Astrocyte of the spinal cord (primary cell): ENCODE data around the gene SLC30A2.

ENCODE experiments used
- DNase-seq: peaks from one replicate; pipeline ENCODE4 v3.0.0; 2011; ENCODE audit warnings: low read depth, low spot score
- H3K4me3 ChIP-seq: 2 replicates; pipeline ENCODE4 v1.5.1; 2011; ENCODE audit warnings: low read depth, mild to moderate bottlenecking, low read length, moderate library complexity
- in situ Hi-C: cut with HindIII; loops from 2 replicates; pipeline ENCODE4 v1.10.0; 2017; ENCODE audit warnings: low sequenced_read_pairs
- TF ChIP-seq, protein P1 (sequence below): IDR thresholded peaks from 2 replicates; pipeline ENCODE4 v1.5.1; 2012; ENCODE audit warnings: low read depth, mild to moderate bottlenecking, low read length, inconsistent platforms

Gene SLC30A2

DNA sequence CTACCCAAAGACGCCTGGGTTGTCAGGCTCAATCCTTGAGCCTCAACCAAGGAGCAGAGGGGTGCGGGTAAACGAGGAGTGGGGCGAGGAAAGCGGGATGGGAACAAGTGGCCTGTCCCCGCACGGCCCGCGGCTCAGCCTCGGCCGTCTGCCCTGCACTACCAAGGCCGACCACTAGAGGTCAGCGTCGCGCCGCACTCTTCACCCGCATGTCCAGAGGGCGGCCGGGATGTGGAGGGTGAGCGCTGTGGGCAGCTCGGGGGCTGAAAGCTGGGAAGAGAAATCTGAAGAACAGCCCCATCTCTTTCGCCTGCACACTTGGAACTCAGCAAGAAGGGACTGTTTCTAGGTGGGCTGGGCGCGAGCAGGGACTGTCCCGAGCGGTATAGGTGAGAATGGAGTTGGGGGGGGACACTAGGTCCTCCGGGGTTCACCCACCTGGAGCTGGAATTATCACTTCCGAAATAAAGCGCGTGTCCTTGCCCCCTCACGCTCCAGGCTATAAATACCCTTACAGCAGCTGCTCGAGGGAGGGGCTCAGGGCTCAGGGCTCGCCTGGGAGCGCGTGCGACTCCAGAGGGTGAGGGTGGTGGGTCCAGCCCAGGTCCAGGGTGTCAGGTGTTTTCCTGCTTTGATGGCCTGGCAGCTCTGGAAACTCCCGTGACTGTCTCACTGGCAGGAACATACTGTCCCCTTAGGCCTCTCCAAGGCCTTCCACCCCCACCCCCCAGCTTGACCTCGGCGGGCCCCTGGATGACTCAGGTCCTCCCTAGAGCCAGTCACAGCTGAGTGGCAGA is 9.8 kb downstream of the SLC30A2 start:
- peak; percentile 61 for DNase-seq
- H3K4me3 ChIP-seq, result peak overlapping the region; percentile 82
- in situ Hi-C loops, result no loop called here
- TF ChIP-seq, protein P1, sequence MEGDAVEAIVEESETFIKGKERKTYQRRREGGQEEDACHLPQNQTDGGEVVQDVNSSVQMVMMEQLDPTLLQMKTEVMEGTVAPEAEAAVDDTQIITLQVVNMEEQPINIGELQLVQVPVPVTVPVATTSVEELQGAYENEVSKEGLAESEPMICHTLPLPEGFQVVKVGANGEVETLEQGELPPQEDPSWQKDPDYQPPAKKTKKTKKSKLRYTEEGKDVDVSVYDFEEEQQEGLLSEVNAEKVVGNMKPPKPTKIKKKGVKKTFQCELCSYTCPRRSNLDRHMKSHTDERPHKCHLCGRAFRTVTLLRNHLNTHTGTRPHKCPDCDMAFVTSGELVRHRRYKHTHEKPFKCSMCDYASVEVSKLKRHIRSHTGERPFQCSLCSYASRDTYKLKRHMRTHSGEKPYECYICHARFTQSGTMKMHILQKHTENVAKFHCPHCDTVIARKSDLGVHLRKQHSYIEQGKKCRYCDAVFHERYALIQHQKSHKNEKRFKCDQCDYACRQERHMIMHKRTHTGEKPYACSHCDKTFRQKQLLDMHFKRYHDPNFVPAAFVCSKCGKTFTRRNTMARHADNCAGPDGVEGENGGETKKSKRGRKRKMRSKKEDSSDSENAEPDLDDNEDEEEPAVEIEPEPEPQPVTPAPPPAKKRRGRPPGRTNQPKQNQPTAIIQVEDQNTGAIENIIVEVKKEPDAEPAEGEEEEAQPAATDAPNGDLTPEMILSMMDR, result peak; percentile 98

GRCh38 chr1:26035203-26035958 is 10.5 kb downstream of the SLC30A2 start:
- TF ChIP-seq, protein P1, result no peak
- H3K4me3 ChIP-seq, result peak overlapping the region; percentile 82
- in situ Hi-C loops, result no loop called here

DNA sequence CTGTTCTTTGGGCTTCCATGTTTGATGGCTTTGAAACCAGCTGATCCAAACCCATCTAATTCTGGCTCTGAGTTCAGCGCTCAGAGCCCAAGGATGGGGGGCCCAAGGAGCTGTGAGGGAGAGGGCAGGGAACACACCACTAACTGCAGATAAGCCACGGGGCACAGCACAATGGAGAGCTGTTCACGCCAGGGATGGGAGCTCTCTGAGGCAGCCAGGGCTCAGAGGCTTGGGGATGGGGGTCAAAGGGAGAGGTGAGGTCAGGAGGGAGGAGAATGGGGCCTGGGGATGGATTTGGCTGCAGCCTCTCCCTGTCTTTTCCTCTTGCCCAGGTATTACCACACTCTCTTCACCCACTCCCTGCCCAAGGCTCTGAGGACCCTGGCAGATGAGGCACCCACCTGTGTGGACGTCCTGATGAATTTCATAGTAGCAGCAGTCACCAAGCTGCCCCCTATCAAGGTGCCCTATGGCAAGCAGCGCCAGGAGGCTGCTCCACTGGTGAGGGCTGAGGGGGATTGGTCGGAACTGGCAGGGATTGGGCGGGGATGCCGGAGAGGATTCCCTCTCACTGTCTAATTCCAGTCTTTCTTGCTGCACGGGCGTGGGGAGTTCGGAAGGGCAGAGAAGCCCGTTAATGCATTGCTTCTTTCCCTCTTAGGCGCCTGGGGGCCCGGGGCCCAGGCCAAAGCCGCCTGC is 11.3 kb downstream of the SLC30A2 start:
- DNase-seq, result no peak
- H3K4me3 ChIP-seq, result peak overlapping the region; percentile 82
- in situ Hi-C loops, result no loop called here
- TF ChIP-seq, protein P1, result no peak

More at GRCh38 chr1:26035203-26035958, 10.5 kb downstream of the SLC30A2 start:
- DNase-seq, result peak; percentile 89

DNA sequence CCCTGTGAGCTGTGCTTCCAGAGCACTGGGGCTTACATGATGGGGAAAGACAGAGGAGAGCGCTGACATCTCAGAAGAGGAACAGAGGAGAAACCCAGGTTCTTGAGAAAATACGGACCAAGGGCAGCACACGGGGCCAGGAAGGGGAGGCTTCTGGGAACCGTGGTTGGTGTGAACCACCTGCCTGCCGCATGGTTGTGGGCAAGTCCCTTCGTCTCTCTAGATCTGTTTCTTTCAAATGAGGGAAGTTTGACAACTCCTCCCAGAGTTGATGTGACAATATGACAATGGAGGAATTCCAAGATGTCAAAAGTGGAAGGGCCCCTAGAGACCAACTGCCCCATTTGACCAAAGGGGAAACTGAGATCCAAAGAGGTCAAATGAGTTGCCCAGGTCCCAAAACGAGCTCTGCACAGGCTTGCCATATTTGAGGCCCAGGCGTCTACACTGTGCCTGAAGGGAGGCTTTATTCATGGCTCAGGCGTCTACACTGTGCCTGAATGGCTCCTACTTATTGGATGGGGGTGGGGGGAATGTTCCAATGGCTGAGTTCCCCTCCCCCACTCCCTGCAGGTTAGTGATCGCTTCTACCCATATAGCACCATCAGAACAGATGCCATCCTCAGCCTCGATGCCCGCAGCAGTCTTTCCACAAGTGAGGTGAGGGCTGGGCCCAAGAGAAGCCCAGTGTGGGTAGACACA is 13.1 kb downstream of the SLC30A2 start:
- DNase-seq, result no peak
- TF ChIP-seq, protein P1, result no peak
- in situ Hi-C loops, result no loop called here
- no peak overlapping the region for H3K4me3 ChIP-seq

DNA sequence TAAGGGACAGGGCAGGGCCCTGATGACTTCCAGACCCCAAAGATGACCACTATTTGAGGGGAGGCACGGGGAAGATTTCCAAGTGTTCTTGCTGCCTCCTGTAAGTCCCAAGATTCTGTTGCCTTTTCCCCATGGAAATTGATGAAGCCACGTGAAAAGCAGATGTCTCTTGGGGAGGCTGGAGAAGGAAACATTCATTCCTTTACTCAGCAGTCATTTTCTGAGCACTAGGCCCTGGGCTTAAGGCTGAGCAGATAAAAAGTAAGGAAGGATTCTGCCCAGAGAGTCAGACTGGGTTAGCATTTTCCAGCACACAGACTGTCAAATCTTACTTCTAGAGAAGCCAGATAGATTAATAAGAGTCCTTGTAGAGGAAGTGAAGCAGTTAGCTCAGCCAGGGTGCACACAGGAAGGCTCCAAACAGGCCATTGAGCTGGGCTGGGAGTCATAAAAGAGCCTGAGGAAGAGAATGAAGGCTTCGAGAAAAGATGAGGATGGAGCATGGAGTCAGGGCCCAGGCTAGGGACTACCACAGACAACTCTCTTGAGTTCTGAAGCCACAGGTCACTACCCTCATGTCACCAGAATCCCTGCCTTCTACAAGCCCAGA is 14.2 kb downstream of the SLC30A2 start:
- TF ChIP-seq, protein P1, result no peak
- DNase-seq, result no peak
- no peak overlapping the region for H3K4me3 ChIP-seq
- in situ Hi-C loops, result no loop called here
